Panc1 (cell line): Measurements from ENCODE around the gene TNRC6C.

Experiments used
- POLR2AphosphoS5 ChIP-seq: IDR thresholded peaks from 2 replicates; pipeline ENCODE4 v1.6.1; 2012; ENCODE audit warnings: mild to moderate bottlenecking, low read depth, low read length, moderate library complexity
- SIN3A ChIP-seq: IDR thresholded peaks from 2 replicates; pipeline ENCODE4 v1.6.1; 2012; ENCODE audit warnings: low read depth, mild to moderate bottlenecking, low read length, moderate library complexity, borderline replicate concordance; ENCODE audit not compliant: insufficient read depth
- TF ChIP-seq, protein P1 (sequence below): fragments of 450-650 bp; IDR thresholded peaks from 2 replicates; pipeline ENCODE4 v1.5.1; 2017; ENCODE audit warnings: mild to moderate bottlenecking

DNA sequence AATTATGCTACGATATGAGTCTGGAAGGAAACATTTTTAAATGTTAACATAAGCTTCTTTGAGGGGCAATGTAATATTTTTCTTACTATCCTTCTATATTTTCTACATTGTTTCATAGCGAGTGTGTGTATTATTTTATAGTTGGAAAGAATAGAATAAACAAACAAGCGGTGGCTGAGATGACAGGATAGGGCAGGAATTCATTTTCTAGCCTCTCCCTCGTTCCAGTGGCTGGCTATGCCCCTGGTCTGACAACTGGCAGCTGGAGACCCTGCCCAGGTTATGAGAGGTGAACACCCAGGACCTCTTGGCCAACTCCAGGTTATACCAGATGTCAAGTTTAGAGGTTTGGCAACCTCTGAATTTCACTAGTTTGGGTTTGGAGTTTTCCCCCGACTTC is 14.5 kb upstream of the TNRC6C start:
- TF ChIP-seq POLR2AphosphoS5 (no peak), SIN3A (no peak)
- TF ChIP-seq, protein P1, sequence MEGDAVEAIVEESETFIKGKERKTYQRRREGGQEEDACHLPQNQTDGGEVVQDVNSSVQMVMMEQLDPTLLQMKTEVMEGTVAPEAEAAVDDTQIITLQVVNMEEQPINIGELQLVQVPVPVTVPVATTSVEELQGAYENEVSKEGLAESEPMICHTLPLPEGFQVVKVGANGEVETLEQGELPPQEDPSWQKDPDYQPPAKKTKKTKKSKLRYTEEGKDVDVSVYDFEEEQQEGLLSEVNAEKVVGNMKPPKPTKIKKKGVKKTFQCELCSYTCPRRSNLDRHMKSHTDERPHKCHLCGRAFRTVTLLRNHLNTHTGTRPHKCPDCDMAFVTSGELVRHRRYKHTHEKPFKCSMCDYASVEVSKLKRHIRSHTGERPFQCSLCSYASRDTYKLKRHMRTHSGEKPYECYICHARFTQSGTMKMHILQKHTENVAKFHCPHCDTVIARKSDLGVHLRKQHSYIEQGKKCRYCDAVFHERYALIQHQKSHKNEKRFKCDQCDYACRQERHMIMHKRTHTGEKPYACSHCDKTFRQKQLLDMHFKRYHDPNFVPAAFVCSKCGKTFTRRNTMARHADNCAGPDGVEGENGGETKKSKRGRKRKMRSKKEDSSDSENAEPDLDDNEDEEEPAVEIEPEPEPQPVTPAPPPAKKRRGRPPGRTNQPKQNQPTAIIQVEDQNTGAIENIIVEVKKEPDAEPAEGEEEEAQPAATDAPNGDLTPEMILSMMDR, result no peak
